ENCODE results near the gene POC1B. TPM values are rescaled to one million over a fixed set of nuclear protein-coding genes. Genes with fewer than 3 reads are reported as not detected.

Gene POC1B
- total and polyA plus RNA-seq, 10 donors, result 10.5 to 47.3 (median 30.4) TPM

- intact Hi-C loops (cut with DNase I; ENCODE audit: low total_unique reads), result no loop called here
- Histone ChIP-seq H3K9me3 (peaks cover 0 to 7% (median 0%) of the 10 kb centered on the region in 8 donors), H3K4me1 (no peaks in the 10 kb centered on the region), H3K27me3 (replicated peaks in 1 of 7) (no peaks in the 10 kb centered on the region), H3K36me3 (no peaks in the 10 kb centered on the region), H3K27ac (no peak overlapping the region), H3K4me3 (no peak overlapping the region)
- TF ChIP-seq CTCF (IDR thresholded peaks at IDR 0.05 in 8 of 11, conservative IDR thresholded peaks at IDR 0.05 in 3 of 11) (no peak), POLR2A (IDR thresholded peaks at IDR 0.05) (no peak), POLR2AphosphoS5 (IDR thresholded peaks at IDR 0.05) (no peak)
- 63 to 84% (median 72%) methylated on average over 2 of the region's 2 CpGs for WGBS, 5 donors
- no peak for DNase-seq
Measured at GRCh38 chr12:89556976-89557375, 31.1 kb upstream of the POC1B start.

GRCh38 chr12:89552376-89552775, 26.5 kb upstream of the POC1B start:
- H3K27ac ChIP-seq, result no peak overlapping the region
- intact Hi-C loops (cut with DNase I; ENCODE audit: low total_unique reads), result no loop called here
- no peaks in the 10 kb centered on the region for H3K4me1 ChIP-seq
- H3K27me3 ChIP-seq (replicated peaks in 1 of 7), result no peaks in the 10 kb centered on the region
- peaks cover 0 to 7% (median 0%) of the 10 kb centered on the region in 8 donors for H3K9me3 ChIP-seq
- no peak for DNase-seq
- TF ChIP-seq CTCF (IDR thresholded peaks at IDR 0.05 in 8 of 11, conservative IDR thresholded peaks at IDR 0.05 in 3 of 11) (no peak), POLR2A (IDR thresholded peaks at IDR 0.05) (no peak), POLR2AphosphoS5 (IDR thresholded peaks at IDR 0.05) (no peak)
- 27 to 61% (median 52%) methylated on average over 1 of the region's 1 CpG for WGBS, 5 donors
- H3K4me3 ChIP-seq, result no peak overlapping the region
- no peaks in the 10 kb centered on the region for H3K36me3 ChIP-seq

GRCh38 chr12:89551747-89552146, 25.9 kb upstream of the POC1B start:
- Histone ChIP-seq H3K4me3 (no peak overlapping the region), H3K4me1 (no peaks in the 10 kb centered on the region), H3K27ac (no peak overlapping the region), H3K36me3 (no peaks in the 10 kb centered on the region), H3K27me3 (replicated peaks in 1 of 7) (no peaks in the 10 kb centered on the region), H3K9me3 (peaks cover 0 to 7% (median 0%) of the 10 kb centered on the region in 8 donors)
- TF ChIP-seq POLR2A (IDR thresholded peaks at IDR 0.05) (no peak), CTCF (IDR thresholded peaks at IDR 0.05 in 8 of 11, conservative IDR thresholded peaks at IDR 0.05 in 3 of 11) (no peak), POLR2AphosphoS5 (IDR thresholded peaks at IDR 0.05) (no peak)
- DNase-seq, result no peak
- WGBS, 5 donors, result 90 to 97% (median 93%) methylated on average over 2 of the region's 2 CpGs
- intact Hi-C loops (cut with DNase I; ENCODE audit: low total_unique reads), result no loop called here

GRCh38 chr12:89547101-89547500, 21.3 kb upstream of the POC1B start:
- Histone ChIP-seq H3K4me1 (peaks cover 0 to 30% (median 13%) of the 10 kb centered on the region in 6 donors), H3K9me3 (no peaks in the 10 kb centered on the region), H3K4me3 (no peak overlapping the region), H3K27ac (no peak overlapping the region), H3K27me3 (replicated peaks in 1 of 7) (no peaks in the 10 kb centered on the region), H3K36me3 (no peaks in the 10 kb centered on the region)
- intact Hi-C loops (cut with DNase I; ENCODE audit: low total_unique reads), result loop anchor here (10.0 kb wide), 1 partner anchor 1408 kb away; the partner anchor contains the start of gene CCER1
- no peak for DNase-seq
- WGBS, 5 donors, result 68 to 80% (median 72%) methylated on average over 4 of the region's 4 CpGs
- TF ChIP-seq POLR2AphosphoS5 (IDR thresholded peaks at IDR 0.05) (no peak), POLR2A (IDR thresholded peaks at IDR 0.05) (no peak), CTCF (IDR thresholded peaks at IDR 0.05 in 8 of 11, conservative IDR thresholded peaks at IDR 0.05 in 3 of 11) (no peak)
